ENCODE data around the gene IGSF22.

IGSF22 gene

DNA sequence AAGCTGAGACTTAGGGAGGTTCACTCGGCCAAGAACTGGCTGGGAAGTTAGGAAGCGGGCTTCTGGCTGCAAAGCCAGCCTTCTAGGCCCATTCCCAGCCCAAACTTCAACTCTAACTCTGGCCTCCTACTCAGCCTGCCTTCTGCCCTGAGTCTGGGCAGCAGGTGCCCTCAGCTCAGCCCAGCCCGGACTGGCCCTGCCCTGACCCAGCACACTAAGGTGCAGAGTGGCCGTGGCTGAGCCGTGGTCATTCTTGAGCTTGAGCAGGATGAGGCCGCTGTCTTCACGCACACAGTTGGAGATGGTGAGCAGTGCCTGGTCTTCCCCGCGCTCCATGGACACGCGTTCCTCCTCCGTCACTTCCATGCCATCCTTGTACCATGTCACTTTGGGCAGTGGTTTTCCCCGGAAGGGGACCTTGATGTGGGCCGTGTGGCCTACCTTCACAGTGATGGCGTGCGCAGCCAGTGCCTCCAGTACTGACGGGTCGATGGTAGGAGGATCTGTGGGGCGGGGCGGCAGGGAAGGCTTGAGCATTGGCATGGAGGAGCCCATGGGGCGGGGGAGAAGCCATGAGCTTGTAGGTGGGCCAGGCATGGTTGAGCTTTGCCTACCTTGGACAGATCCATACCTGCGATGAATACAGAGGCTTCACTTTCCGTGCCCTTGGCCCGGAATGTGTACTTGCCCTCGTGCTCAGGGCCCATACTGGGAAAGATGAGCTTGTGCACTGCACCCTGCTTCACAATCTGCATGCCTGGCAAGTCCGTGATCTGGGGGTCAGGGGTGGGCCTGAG lies 12.1 kb downstream of the IGSF22 start:
- no peak for DNase-seq (ENCODE audit: low spot score)

DNA sequence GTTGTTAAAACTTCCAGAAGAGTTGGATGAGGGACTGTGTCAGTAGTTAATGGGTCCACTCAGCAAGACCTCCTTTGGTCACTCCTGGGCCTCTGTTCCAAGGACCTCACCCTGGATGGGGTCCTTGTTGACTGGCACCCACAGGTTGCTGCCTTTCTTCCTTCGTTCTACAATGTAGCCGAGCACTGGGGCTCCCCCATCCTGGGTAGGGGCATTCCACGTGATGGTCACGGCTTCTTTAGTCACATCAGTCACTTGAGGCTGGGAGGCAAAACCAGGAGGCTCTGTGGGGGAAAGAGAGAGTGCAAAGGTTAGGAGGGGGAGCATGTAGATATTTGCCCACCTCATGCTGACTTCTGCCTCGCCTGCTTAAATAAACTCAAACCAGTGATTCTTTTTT lies 15.4 kb downstream of the IGSF22 start:
- DNase-seq (ENCODE audit: low spot score), result no peak

DNA sequence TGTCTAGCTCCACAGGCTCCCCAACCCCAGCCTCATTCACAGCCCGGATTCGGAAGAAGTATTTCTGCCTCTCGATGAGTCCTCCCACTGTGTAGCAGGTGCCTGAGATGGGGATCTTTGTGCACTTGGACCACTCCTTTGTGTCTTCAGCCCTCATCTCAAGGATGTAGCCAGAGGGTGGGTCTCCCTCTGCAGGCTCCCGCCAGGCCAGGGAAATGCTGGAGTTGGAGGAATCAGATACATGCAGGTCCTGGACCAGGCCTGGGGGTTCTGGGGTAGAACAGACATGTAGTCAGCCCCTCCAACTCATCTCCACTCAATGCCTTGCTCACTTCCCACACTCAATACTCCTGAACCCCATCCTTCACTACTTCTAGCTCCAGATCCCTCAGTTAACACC lies 16.6 kb downstream of the IGSF22 start:
- DNase-seq (ENCODE audit: low spot score), result no peak

DNA sequence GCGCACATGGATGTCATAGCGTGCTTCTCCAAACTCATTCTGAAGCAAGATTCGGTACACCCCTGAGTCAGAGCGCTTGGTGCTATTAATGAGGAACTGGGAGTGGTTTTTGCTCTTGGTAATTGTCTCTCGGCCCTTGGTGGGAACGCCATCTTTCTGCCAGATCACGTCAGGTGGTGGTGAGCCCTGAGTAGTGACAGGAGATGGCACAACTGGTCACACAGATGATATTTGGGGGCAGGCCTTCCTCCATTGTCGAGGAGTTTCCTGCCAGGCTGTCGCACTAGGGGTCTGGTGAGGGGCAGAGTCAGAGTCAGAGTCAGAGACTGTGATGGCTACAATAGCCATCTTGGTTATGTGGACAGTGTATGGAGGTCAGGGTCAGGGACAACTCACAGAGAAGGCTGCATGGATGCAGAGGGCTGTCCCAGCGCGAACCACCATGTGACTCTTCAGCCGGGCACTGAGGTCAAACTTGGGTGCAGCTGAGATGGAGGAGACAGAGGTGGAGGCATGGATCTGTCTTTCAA lies 18.1 kb downstream of the IGSF22 start:
- DNase-seq (ENCODE audit: low spot score), result no peak

DNA sequence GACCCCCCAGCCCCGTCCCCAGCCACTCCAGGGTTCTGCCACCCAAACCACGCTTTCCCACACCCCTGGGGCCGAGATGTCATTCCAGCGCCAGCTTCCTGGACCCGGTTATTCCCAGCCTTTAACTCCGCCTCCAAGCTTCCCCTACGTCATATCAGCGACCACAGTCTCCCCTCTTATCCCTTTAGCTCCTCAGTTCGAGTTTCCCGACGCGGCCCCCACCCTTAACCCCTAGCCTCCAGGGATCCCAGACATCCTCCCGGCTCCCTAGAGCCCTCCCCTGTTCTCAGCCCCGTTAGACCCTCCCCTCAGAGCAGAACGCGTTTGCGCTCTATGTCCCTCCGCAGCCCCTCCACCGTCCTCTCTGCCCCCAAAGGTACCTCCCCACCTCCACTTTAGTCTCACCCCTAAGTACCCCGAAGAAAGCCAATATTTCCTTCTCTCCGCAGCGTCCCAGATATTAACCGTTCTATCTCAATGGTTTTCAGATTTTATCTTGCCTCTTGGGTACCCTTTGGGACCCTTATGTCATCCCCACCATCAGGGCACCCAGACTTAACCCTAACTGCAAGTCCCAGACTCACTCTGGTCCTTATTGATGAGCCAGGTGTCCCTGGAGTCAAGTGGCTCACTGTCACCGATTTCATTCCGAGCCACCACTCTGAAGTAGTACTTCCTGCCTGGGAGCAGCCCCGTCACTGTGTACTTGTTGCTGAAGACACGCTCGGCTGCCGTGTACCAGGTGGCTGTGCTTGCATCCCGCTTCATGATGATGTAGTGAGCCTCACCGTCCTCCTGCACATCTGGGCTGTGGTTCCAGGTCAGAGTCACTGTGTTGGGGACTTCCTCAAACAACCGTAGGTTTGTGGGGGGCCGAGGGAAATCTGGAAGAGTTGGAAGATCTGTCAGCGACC lies 19.4 kb downstream of the IGSF22 start:
- no peak for DNase-seq (ENCODE audit: low spot score)

DNA sequence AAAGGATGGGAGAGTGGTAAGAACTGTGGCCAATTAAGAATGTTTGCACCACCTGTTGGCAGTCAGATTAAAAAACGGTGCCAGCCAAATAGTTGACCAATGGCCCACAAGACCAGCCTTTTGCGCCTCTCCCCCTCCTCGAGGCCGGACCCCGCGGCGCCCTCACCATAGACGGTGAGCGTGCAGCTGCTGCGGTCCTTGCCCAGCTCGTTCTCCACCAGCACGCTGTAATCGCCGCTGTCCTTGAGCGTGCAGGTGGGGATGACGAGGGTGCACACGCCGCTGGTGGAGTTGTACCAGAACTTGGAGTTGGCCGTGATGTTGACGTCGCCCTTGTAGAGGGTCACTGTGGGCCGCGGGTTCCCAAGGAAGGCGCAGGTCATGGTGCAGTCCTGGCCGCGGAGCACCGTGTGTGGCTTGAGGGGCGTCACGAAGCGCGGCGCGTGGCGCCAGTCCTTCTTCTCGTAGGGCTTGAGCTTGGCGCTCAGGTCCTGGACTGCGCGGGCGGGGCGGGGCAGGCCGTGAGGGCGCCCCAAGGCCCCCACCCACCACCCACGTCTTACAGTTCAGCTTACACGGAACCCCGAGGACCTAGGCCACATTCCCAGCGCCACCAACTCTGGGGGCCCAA lies 20.2 kb downstream of the IGSF22 start:
- no peak for DNase-seq (ENCODE audit: low spot score)

DNA sequence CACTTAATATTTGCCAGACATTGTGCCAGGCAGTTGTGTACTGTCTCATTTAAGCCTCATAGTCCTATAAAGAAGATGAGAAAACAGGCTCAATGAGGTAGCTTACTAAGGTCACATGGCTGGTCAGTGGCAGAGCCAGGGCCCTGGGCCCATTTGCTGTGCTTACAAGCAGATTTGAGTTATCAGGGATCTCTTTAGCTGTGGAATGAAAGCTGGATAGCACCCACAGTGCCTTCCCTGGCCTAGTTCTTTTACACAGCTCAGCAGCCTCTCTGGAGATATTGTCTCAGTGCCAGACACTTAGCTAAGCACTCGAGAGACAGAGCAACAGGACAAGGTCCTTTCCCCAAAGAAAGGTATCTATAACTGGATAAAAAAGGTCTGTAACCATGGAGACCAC lies 21.3 kb downstream of the IGSF22 start:
- no peak for DNase-seq (ENCODE audit: low spot score)

DNA sequence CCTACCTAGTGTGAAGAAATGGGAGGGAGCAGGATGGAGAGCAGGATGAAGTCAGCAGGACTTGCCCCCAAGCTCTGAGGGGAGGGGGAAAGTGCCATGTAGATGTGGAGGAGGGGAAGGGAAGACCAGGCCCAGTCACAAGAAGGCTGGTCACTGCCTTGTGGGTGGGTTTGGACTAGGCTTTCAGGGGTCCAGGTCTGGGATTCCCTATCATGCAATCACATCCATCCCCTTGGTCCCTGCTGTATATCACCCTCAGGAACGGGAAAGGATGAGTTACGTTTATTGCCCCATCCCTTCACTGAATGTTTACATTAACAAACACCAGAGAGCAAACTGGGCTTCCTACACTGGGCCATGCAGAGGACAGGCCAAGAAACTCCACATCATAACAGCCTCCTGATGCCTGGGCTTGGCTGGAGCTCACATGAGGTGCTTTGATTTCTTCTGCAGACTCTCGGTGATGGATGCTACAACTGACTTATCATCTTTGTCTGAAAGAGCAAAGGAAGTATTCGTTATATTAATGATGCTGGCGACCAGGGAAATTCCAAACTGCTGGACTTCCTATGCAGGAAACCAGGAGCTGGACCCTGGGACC lies 21.8 kb downstream of the IGSF22 start:
- DNase-seq (ENCODE audit: low spot score), result no peak

DNA sequence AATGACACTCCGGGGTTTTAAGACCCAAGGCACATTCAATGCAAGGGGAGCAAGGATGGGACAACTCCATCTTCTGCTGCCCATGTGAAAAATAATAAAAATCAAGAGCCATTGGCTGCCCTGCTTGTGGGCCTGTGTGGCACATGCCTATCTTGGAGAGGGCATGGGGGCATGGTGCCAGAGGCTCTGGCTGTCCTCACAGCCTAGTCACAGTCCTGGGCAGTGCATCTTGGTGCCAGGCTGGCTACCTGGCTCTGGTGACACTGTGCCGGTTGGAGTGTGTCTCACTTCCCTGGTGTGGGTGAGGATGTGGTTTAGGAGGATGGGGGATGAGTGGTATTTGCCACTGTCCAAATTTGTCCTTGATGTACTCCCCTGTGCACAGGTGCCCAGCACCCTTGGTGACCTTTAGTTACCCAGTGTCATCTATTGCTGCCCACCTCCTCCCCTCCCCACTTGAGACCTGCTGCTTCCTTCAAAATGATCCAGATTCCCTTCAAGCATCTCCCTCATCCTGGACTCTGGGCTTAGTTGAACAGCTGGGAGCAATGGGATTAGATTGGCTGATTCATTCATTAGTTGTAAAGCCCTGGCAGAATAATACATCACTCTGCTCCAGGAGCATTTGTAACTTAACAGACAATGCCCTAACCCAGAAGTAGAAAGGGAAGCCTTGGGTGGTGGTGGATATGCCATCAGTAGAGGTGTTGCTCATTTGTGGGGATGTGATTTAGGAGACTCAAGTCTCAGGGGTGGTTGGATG lies 22.8 kb downstream of the IGSF22 start:
- DNase-seq (ENCODE audit: low spot score), result no peak

DNA sequence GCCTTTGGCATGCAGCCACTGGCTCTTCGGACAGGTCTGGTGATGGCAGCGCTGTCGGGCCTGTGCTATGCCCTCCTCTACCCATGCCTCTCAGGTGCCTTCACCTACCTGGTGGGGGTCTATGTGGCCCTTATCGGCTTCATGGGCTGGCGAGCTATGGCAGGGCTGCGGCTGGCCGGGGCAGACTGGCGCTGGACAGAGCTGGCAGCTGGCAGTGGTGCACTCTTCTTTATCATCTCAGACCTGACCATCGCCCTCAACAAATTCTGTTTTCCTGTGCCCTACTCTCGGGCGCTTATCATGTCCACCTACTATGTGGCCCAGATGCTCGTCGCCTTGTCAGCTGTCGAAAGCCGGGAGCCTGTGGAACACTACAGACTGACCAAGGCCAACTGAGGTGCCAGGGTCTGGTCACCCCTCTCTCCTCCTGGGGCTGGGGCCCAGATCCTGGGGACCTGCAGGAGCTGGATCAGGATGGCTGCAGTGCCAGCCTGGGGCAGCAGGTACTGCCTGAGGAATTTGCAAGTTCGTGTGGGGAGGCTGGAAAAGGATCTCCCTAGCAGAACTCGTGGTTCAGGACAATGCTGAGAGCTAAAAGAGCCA lies 24.3 kb downstream of the IGSF22 start:
- DNase-seq (ENCODE audit: low spot score), result no peak

DNA sequence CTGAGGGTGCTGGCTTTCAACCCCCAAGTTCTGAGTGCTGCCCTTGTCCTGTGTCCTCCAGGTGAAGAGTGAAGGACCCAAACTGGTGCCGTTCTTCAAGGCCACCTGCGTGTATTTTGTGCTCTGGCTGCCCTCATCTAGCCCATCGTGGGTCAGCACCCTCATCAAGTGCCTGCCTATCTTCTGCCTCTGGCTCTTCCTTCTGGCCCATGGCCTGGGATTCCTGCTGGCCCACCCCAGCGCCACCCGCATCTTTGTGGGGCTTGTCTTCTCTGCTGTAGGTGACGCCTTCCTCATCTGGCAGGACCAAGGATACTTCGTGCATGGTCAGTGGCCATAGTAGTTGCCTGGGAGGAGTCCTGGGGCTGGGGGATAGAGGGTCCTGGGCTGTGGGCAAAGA lies 25.1 kb downstream of the IGSF22 start:
- DNase-seq (ENCODE audit: low spot score), result no peak

DNA sequence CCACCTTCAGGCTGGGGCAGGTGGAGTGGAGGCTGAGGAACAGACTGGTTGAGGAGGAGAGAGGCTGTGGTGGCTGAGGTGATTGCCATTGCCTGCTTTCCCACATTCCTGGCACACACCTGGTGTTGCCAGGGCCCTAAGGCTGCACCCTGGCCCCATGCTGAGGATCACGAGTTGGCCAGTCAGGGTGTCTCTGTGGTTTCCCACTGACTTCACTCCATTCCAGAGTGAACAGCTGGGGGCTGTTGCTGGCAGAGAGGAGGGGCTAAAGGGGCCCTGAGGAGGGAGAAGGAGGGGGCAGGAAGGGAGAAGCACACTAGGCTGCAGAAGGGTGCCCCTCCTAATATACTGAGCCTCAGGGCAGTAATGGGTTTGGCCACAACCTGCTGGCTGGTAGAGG lies 25.6 kb downstream of the IGSF22 start:
- DNase-seq (ENCODE audit: low spot score), result no peak

DNA sequence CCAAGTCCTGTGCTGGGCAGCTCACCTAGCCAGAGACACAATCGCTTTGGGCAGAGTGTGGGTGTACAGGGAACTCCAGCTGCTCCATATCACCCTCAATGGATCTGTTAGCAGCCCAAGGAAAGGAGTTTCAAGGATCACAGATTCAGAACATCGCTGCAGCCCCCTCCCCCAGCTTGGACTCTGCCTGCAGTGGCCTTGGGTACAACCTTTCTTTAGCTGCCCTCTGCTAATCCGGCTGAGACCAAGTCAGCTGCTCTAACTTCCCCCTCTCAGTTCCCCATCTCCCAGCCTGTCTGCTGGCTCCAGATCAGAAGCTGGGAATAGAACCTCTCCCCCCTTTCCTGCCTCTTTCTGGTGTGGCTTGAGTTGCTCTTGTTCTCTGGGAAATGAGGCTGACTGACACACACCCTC lies 26.1 kb downstream of the IGSF22 start:
- DNase-seq (ENCODE audit: low spot score), result no peak

DNA sequence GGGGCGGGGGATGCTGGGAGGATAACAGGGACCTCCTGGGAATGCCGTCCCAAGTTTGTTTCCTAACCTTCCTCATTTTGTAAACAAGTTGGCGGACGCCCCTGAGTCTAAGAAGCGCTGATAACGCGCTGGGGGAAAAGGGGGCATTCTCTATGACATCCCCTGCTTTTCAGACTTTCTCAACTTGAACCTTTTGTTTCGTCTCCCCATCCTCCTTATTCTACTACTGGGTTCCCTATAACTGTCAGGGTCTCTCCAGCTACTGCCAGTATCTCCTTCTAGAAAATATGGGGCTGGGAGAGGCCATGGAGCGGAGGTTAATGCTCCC lies 26.8 kb downstream of the IGSF22 start:
- no peak for DNase-seq (ENCODE audit: low spot score)

DNA sequence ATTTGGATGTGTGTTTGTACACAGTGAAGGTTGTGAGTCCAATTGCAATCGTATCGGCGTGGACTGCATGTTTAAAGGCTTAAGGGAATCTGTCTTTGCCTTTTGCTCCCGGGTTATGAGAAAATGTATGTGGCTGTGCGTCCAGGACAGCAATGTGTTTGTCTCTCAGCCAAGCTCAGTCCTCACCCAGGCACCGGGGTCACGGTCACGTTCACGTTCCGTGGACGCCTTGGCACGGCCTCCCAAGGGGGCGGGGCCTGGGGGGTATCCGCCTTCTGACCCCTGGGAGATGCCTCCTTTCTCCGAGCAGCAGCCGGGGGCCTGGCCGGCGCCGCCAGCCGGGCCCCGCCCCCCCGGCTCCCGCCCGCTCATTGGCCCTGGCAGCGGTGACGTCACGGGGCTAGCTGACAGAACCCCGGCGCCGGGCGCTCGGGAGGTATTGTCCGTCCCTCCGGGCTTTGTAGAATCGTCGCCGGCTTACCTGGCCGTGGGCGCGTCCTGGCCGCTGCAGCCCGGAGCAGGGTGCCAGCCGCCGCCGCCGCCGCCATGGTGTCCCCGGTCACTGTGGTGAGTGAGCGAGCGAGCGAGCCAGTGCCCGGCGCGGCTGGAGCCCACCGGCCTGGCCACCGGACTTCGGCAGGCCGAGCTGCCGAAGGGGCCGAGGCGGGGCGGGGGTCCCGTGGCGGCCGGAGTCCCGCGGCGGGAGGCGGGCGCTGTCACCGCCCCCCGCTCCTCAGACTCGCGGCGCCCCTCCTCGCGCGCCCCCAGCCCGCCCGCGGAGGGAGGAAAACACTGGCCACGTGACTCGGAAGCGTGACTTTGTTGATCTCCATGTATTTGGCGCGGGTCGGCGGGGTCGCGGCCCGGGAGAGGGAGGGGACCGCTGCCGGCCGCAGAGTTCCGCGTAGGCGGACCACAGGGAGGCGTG lies 27.4 kb downstream of the IGSF22 start, which contains the start of gene TMEM86A:
Gene TMEM86A (plus strand): TSS at position 439 of the 928 bp plus-strand sequence. CDS start 108 bp downstream, at position 547.
- peak; percentile 90 for DNase-seq (ENCODE audit: low spot score)

DNA sequence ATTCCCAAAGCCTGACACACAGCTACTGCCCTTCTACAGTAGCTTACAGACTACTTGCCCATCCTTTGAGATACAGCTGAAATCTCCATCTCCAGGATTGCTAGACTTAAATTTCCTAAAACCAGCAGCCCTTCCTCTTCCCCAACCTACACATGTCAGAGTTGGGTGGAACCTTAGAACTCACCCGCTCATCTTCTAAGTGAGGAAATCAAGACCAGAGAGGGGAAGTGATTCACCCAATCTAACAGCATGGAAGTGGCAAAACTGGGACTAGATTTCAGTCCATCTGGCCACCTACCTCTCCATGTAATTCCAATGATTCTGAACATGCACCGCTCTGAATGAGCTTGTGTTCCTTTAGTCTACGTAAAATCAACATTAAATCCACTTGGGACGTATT lies 28.4 kb downstream of the IGSF22 start:
- DNase-seq (ENCODE audit: low spot score), result no peak

DNA sequence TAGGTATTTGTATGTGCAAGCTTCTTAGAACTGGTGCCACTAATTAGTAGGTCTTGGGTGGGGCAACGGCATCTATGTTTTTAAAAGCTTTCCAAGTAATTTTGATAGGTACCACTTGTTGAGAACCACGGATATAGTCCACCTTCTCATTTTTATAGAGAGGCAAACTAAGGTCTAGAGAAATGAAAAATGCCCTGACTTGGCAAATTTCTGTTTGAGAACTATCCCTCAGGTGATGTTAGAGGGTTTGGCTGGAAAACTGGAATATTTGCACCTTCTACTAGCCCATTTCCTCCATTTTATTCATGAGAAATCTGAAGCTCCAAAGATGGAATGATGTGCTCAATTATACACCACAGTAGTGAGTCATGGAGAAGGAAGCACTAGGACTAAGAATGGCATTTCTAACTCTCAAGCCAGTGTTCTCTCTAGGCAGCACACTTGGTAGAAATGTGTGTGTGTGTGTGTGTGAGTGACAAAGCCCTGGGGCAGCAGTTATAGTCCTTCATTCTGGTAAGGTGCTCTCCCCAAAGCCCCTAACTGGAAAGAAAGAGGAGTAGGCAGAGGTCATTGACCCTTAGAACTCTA lies 29.3 kb downstream of the IGSF22 start:
- no peak for DNase-seq (ENCODE audit: low spot score)

DNA sequence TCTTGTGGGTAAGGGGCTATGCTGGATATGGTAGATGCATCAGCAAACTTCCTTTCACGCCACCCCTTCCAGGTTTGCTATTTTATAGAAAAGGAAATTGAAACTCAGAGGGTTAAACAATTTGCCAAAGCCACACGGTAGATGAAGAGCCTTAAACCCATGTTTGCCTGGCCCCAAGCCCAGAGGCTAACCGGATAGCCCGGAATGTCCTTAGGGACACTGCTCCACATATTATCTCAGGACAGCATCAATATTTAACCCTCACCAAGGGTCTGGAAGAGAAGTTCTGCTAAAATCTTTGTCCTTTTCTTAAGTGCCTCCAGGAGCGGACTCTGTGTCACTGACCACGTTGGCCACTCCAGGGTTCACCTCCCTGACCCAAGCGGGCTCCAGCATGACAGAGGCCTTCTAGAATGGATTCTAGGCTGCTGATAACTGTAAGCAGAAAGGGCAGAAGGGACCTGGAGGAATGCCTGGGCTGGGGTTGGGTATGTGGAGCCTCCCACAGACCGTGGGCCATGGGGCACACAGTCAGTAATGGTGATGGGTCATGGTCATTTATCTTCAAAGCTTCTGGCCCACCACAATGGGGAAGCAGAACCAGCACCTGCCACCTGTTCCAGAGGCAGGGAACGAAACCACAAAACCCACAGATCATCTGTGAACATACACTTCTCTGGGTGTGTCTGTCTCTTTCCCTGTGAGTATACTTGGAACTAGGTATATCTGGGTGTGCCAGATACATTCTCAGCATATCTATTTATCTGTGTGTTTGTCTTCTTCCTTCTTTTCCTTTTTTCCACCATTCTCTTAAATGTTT lies 32.8 kb downstream of the IGSF22 start:
- DNase-seq (ENCODE audit: low spot score), result no peak
